Loucy (cell line): ENCODE measurements around the gene CRYGA.

Experiments
- CTCF ChIP-seq: fragments of 200-600 bp; sonication (generic); conservative IDR thresholded peaks from 2 replicates; pipeline ENCODE4 v1.5.1; 2014; ENCODE audit warnings: mild to moderate bottlenecking, antibody characterized with exemption, low read length
- EZH2phosphoT487 ChIP-seq: fragments of 200-600 bp; IDR thresholded peaks from 2 replicates; pipeline ENCODE4 v1.6.1; 2018; ENCODE audit warnings: antibody characterized with exemption, mild to moderate bottlenecking, moderate library complexity, borderline replicate concordance

DNA sequence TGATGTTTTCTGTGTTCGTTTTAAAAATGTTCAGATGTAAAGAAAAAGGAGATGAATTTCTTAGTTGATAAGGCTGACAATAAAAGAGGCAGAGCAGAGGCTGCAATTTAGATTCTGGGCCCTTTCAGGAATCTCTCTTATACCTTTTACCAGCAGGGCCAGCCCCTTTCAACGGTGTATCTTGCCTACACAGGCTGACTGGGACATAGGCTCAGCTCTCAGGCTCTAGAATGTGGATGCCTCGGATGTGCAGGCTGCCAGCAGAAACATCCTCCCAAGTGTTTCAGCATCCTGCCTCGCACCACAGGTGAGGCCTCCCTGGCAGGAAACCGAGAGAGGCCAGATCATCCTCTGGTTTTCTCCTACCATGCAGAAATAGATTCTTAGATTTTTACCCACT, 23.1 kb upstream of the CRYGA start:
- TF ChIP-seq CTCF (no peak), EZH2phosphoT487 (no peak)
